ENCODE results near the gene ULK4. TPM values are rescaled to one million over a fixed set of nuclear protein-coding genes. Genes with fewer than 3 reads are reported as not detected.

ULK4 gene
- total RNA-seq, 4 donors from 2014 or later: 15.8 to 20.6 (median 16.3) TPM

DNA sequence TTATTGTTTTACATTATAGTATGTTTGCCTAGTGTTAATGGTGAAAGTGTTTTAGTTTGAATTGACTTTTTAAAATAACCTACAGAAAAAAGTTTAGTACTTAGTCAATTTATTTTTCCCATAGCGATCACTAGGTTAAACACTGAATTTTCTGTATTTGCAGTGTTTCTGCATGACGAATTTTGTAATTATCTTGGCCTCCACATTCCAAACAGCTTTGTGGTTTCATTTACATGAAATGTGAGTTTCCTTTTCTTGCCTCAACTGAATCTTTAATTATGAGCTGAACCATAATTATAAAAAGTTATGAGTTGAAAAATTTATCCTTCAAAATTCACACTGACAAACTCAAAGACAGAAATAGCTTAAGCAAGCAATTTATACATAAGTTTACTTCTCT lies 527.1 kb downstream of the ULK4 start:
- ATAC-seq (ENCODE audit: low FRiP score) (no peak), DNase-seq (ENCODE audit: low spot score) (no peak)
- TF ChIP-seq, protein P1, sequence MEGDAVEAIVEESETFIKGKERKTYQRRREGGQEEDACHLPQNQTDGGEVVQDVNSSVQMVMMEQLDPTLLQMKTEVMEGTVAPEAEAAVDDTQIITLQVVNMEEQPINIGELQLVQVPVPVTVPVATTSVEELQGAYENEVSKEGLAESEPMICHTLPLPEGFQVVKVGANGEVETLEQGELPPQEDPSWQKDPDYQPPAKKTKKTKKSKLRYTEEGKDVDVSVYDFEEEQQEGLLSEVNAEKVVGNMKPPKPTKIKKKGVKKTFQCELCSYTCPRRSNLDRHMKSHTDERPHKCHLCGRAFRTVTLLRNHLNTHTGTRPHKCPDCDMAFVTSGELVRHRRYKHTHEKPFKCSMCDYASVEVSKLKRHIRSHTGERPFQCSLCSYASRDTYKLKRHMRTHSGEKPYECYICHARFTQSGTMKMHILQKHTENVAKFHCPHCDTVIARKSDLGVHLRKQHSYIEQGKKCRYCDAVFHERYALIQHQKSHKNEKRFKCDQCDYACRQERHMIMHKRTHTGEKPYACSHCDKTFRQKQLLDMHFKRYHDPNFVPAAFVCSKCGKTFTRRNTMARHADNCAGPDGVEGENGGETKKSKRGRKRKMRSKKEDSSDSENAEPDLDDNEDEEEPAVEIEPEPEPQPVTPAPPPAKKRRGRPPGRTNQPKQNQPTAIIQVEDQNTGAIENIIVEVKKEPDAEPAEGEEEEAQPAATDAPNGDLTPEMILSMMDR (IDR thresholded peaks at IDR 0.05): no peak

DNA sequence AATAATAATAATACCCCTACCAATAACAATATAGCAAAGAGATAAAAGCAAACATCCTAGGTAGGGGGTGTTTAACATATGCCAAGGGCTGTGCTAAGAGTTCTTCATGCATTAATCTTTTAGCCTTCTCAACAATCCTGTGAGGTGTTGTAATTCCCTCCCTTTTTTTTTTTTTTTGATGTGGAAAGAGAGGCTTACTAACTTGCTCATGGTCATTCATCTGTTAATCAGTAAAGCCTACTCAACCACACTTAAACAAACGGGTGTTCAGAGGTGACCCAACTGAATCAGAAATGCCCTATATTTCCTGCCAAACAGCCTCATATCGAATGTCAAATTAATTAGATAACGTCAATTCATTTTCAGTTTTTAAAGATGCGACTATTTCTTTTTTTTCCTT lies 530.5 kb downstream of the ULK4 start:
- ATAC-seq (ENCODE audit: low FRiP score) (no peak), DNase-seq (ENCODE audit: low spot score) (no peak)
- TF ChIP-seq, protein P1 (IDR thresholded peaks at IDR 0.05): no peak

DNA sequence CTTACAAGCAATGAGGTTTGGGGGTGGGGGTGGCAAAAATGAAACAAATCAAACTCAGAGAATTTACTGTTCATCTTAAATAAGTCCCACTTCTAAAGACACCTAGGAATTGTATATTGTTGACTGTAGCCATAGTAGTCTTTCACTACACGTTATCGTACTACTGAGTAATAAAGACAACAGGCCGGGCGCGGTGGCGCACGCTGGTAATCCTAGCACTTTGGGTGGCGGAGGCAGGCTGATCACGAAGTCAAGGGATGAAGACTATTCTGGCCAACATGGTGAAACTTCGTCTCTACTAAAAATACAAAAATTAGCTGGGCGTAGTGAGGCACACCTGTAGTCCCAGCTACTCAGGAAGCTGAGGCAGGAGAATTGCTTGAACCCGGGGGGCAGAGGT lies 531.0 kb downstream of the ULK4 start:
- TF ChIP-seq, protein P1 (IDR thresholded peaks at IDR 0.05): no peak
- no peak for ATAC-seq (ENCODE audit: low FRiP score)
- no peak for DNase-seq (ENCODE audit: low spot score)

DNA sequence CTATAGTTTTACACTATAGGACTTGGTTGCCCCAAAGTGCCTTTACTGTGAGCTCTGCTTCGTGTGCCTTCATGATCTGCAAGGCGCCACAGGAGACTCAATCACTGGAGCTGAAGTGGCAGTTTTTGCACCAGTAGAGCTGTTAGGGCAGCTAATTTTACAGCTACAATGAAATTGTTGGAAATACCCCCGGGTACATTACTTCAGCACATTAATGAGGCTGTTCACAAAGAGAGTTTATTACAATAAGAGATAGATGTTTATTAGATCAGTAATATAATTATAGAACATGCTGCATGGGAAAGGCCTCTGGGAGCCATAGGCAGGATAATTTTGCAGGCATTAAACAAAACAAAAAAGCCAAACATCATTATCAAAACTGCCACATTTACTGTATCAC lies 531.5 kb downstream of the ULK4 start:
- TF ChIP-seq, protein P1 (IDR thresholded peaks at IDR 0.05): no peak
- DNase-seq (ENCODE audit: low spot score) (no peak), ATAC-seq (ENCODE audit: low FRiP score) (no peak)

DNA sequence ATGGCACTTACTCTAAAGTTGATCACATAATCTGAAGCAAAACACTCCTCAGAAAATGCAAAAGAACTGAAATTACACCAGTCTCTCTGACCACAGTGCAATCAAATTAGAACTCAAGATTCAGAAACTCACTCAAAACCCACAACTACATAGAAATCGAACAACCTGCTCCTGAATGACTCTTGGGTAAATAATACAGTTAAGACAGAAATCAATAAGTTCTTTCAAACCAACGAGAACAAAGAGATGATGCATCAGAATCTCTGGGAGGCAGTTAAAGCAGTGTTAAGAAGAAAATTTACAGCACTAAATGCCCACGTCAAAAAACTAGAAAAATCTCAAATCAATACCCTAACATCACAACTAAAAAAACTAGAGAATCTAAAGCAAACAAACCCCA lies 535.4 kb downstream of the ULK4 start:
- DNase-seq (ENCODE audit: low spot score) (no peak), ATAC-seq (ENCODE audit: low FRiP score) (no peak)
- TF ChIP-seq, protein P1 (IDR thresholded peaks at IDR 0.05): no peak

DNA sequence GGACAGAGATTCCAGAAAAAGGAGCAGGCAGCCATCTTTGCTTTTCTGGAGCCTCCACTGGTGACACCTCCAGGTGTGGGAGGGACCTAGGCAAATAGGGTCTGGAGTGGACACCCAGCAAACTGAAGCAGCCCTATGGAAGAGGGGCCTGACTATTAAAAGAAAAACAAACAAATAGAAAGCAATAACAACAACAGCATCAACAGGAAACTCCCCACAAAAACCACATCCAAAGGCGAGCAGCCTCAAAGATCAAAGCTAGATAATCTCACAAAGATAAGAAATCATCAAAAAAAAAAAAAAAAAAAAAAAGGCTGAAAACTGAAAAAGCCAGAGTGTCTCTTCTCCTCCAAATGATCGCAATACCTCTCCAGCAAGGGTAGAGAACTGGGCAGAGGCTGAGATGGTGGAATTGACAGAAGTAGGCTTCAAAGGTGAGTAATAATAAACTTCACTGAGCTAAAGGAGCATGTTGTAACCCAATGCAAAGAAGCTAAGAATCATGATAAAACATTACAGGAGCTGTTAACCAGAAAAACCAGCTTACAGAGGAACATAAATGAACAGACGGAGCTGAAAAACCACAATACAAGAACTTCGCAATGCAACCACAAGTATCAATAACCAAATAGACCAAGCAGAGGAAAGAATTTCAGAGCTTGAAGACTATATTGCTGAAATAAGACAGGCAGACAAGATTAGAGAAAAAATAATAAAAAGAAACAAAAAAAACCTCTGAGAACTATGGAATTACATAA lies 537.2 kb downstream of the ULK4 start:
- DNase-seq (ENCODE audit: low spot score): no peak
- ATAC-seq (ENCODE audit: low FRiP score): no peak

More for the DNA sequence above, 537.2 kb downstream of the ULK4 start:
- TF ChIP-seq, protein P1 (IDR thresholded peaks at IDR 0.05): no peak

Data from omental fat pad (tissue), 4 donors.